Esophagus muscularis mucosa (tissue), 4 donors: Measurements from ENCODE around the gene PGAP3. TPM values are rescaled to one million over a fixed set of nuclear protein-coding genes. Genes with fewer than 3 reads are reported as not detected.
A peak's percentile ranks its signal among the peaks of the same experiment; 100 is the strongest.
"Not testable (repeated sequence)": the region's sequence is repeated elsewhere in the genome, so short reads cannot be mapped to it uniquely, and the experiment has no call there.

Experiments
- DNase-seq: peaks from one replicate; pipeline ENCODE4 v3.0.0-alpha.2; 2017; ENCODE audit errors: extremely low spot score
- H3K27ac ChIP-seq, 4 donors: fragments of 200-600 bp; sonication (generic); replicated peaks in 1 of 4; 1 replicate in 3 of 4; 2 replicates in 1 of 4; pipeline ENCODE4 v1.5.1; 2016 to 2019; ENCODE audit warnings: mild to moderate bottlenecking in 1 of 4
- H3K27me3 ChIP-seq, 4 donors: fragments of 200-600 bp; sonication (generic); one replicate each; pipeline versions ENCODE4 v1.5.1 to v1.6.0; 2016 to 2019
- H3K36me3 ChIP-seq, 4 donors: fragments of 200-600 bp; sonication (generic); one replicate each; pipeline ENCODE4 v1.5.1; 2016 to 2019
- H3K4me1 ChIP-seq, 4 donors: fragments of 200-600 bp; sonication (generic); one replicate each; pipeline ENCODE4 v1.5.1; 2016 to 2019
- H3K4me3 ChIP-seq, 4 donors: fragments of 200-600 bp; sonication (generic); 1 replicate in 2 of 4; 2 replicates in 2 of 4; pipeline ENCODE4 v1.5.1; 2016 to 2019; ENCODE audit warnings: mild to moderate bottlenecking in 4 of 4, moderate library complexity in 1 of 4
- H3K9me3 ChIP-seq, 4 donors: fragments of 200-600 bp; sonication (generic); 1 replicate in 3 of 4; 2 replicates in 1 of 4; pipeline ENCODE4 v1.5.1; 2016 to 2019
- CTCF ChIP-seq, 3 experiments: fragments of 200-600 bp in 2 of 3; fragments of 450-650 bp in 1 of 3; sonication (generic) in 2 of 3; IDR thresholded peaks; one replicate each; pipeline ENCODE4 v1.5.1; 2017 to 2019; ENCODE audit warnings: antibody characterized with exemption in 3 of 3, mild to moderate bottlenecking in 2 of 3, moderate library complexity in 1 of 3
- EP300 ChIP-seq: sonication (generic); formaldehyde crosslinking; IDR thresholded peaks from one replicate; pipeline ENCODE4 v1.6.1; 2017; ENCODE audit warnings: antibody characterized with exemption
- POLR2A ChIP-seq: fragments of 450-650 bp; IDR thresholded peaks from one replicate; pipeline ENCODE4 v1.6.1; 2017; ENCODE audit warnings: antibody characterized with exemption, moderate library complexity, mild to moderate bottlenecking, low read depth
- POLR2AphosphoS5 ChIP-seq, 2 donors: sonication (generic); formaldehyde crosslinking; IDR thresholded peaks; one replicate each; pipeline ENCODE4 v1.6.1; 2017; ENCODE audit warnings: antibody characterized with exemption in 2 of 2
- WGBS: methylation state at CpG from one replicate; pipeline ENCODE4 v1.1.5; 2018; 5-methylcytosine and 5-hydroxymethylcytosine counted together
- intact Hi-C: fragments of 100-400 bp; cut with DNase I; formaldehyde crosslinking; loops from one replicate; pipeline ENCODE4 v1.15.1; 2023
- total RNA-seq, 4 donors: library from RNA; depleted of rRNA; stranded (reverse); fragments of >200 nt; gene quantifications; one replicate each; pipeline versions ENCODE4 v1.1.0 to v1.2.1, GENCODE V29; 2016

The PGAP3 gene
- total RNA-seq, 4 donors from 2014 or later: 6.2 to 9.4 (median 8.5) TPM

GRCh38 chr17:39700148-39700987 lies 12.5 kb upstream of the PGAP3 start:
- Histone ChIP-seq H3K36me3 (no peaks in the 10 kb centered on the region), H3K4me3 (peak overlapping the region; percentile 93 to 99 (median 97)), H3K27ac (peak overlapping the region; percentile 85 to 92 (median 87)), H3K4me1 (peaks cover 31 to 57% (median 49%) of the 10 kb centered on the region in 4 donors), H3K9me3 (no peaks in the 10 kb centered on the region), H3K27me3 (no peaks in the 10 kb centered on the region)
- no peak for TF ChIP-seq CTCF (IDR thresholded peaks at IDR 0.05)
- no peak for TF ChIP-seq EP300
- no peak for TF ChIP-seq POLR2A
- no peak for TF ChIP-seq POLR2AphosphoS5 (IDR thresholded peaks at IDR 0.05)
- DNase-seq: no peak
- WGBS: 7% methylated on average over 37 of the region's 57 CpGs
- intact Hi-C loops: no loop called here

- H3K4me1 ChIP-seq: peaks cover 25 to 51% (median 43%) of the 10 kb centered on the region in 4 donors
- DNase-seq: no peak
Observed at GRCh38 chr17:39699818-39700147, 11.9 kb upstream of the PGAP3 start, which contains the start of gene ERBB2. Gene ERBB2, plus strand, starts transcription at chr17:39700064. Its CDS starts 175 bp downstream, at chr17:39700239.

GRCh38 chr17:39699157-39699817 lies 11.4 kb upstream of the PGAP3 start:
- Histone ChIP-seq H3K4me3 (peak overlapping the region; percentile 93 to 99 (median 97)), H3K27ac (peak overlapping the region; percentile 85 to 92 (median 87)), H3K4me1 (peaks cover 20 to 46% (median 38%) of the 10 kb centered on the region in 4 donors)
- H3K27me3 ChIP-seq, intact Hi-C loops, H3K9me3 ChIP-seq, H3K36me3 ChIP-seq, DNase-seq: not testable (repeated sequence)
- WGBS: 48% methylated on average over 11 of the region's 11 CpGs

More at GRCh38 chr17:39699818-39700147, 11.9 kb upstream of the PGAP3 start, which contains the start of gene ERBB2:
- Histone ChIP-seq H3K36me3 (peaks cover 0 to 5% (median 0%) of the 10 kb centered on the region in 4 donors), H3K27me3 (no peaks in the 10 kb centered on the region), H3K4me3 (peak within 1 kb of the TSS; percentile 93 to 99 (median 97)), H3K27ac (peak within 1 kb of the TSS; percentile 85 to 92 (median 87)), H3K9me3 (no peaks in the 10 kb centered on the region)
- 9% methylated on average over 18 of the region's 20 CpGs for WGBS
- intact Hi-C loops: no loop called here
- TF ChIP-seq POLR2AphosphoS5 (IDR thresholded peaks at IDR 0.05) (peak; percentile 73 to 91), CTCF (IDR thresholded peaks at IDR 0.05) (no peak), POLR2A (no peak), EP300 (no peak)

GRCh38 chr17:39697961-39698360 lies 10.1 kb upstream of the PGAP3 start:
- H3K27ac ChIP-seq: no peak overlapping the region
- H3K4me3 ChIP-seq: no peak overlapping the region
- DNase-seq: no peak
- TF ChIP-seq CTCF (IDR thresholded peaks at IDR 0.05): no peak
- intact Hi-C loops: no loop called here
- peaks cover 0 to 6% (median 0%) of the 10 kb centered on the region in 4 donors for H3K36me3 ChIP-seq
- 96% methylated on average over 5 of the region's 5 CpGs for WGBS
- H3K27me3 ChIP-seq: no peaks in the 10 kb centered on the region
- H3K9me3 ChIP-seq: no peaks in the 10 kb centered on the region
- H3K4me1 ChIP-seq: peaks cover 20 to 35% (median 31%) of the 10 kb centered on the region in 4 donors

- Histone ChIP-seq H3K36me3 (peaks cover 0 to 6% (median 0%) of the 10 kb centered on the region in 4 donors), H3K9me3 (no peaks in the 10 kb centered on the region), H3K4me3 (no peak overlapping the region), H3K27me3 (no peaks in the 10 kb centered on the region), H3K4me1 (peaks cover 15 to 23% (median 20%) of the 10 kb centered on the region in 4 donors), H3K27ac (no peak overlapping the region)
- DNase-seq: no peak
- 100% methylated on average over 2 of the region's 6 CpGs for WGBS
- intact Hi-C loops: no loop called here
- TF ChIP-seq POLR2A: no peak
- TF ChIP-seq CTCF (IDR thresholded peaks at IDR 0.05): no peak
- TF ChIP-seq EP300: no peak
- TF ChIP-seq POLR2AphosphoS5 (IDR thresholded peaks at IDR 0.05): no peak
Observed at GRCh38 chr17:39696731-39697130, 8.9 kb upstream of the PGAP3 start.
